K562 (cell line): ENCODE data around the gene LCN1. TPM values are rescaled to one million over a fixed set of nuclear protein-coding genes. Genes with fewer than 3 reads are reported as not detected.
A peak's percentile ranks its signal among the peaks of the same experiment; 100 is the strongest.

Experiments used
- ATF2 ChIP-seq: sonication (generic); formaldehyde crosslinking; IDR thresholded peaks from 2 replicates; pipeline ENCODE4 v1.8.1; 2022; ENCODE audit warnings: missing genetic modification reagents
- ATF4 ChIP-seq: fragments of 450-650 bp; formaldehyde crosslinking; IDR thresholded peaks from 2 replicates; pipeline ENCODE4 v1.4.0; 2022; ENCODE audit warnings: mild to moderate bottlenecking, moderate library complexity
- ETV6 ChIP-seq, 3 experiments: fragments of 150-350 bp in 1 of 3; sonication (generic) in 1 of 3; formaldehyde crosslinking in 1 of 3; IDR thresholded peaks; 2 replicates each; pipeline versions ENCODE4 v1.6.1 to v1.8.0; 2014 to 2022; ENCODE audit warnings: borderline replicate concordance in 2 of 3, low read depth in 2 of 3, antibody characterized with exemption in 1 of 3, low read length in 1 of 3, mild to moderate bottlenecking in 1 of 3, missing genetic modification reagents in 1 of 3
- HDGF ChIP-seq: fragments of 450-650 bp; IDR thresholded peaks from 2 replicates; pipeline ENCODE4 v1.6.1; 2016
- HEY1 ChIP-seq: fragments of 250-450 bp; sonication (Bioruptor Pico); IDR thresholded peaks from 2 replicates; pipeline ENCODE4 v1.5.0; 2020; ENCODE audit warnings: mild to moderate bottlenecking, moderate library complexity, borderline replicate concordance
- IRF9 ChIP-seq: fragments of 450-650 bp; IDR thresholded peaks from 2 replicates; pipeline ENCODE4 v1.6.1; 2016; ENCODE audit warnings: missing biosample characterization, missing genetic modification characterization
- KDM5B ChIP-seq: fragments of 200-600 bp; sonication (generic); IDR thresholded peaks from 2 replicates; pipeline ENCODE4 v1.6.1; 2012; ENCODE audit warnings: low read depth, mild to moderate bottlenecking, moderate library complexity, low read length, control low read depth, inconsistent platforms; ENCODE audit not compliant: insufficient replicate concordance
- NCOR1 ChIP-seq: fragments of 450-650 bp; IDR thresholded peaks from 2 replicates; pipeline ENCODE4 v1.6.1; 2016; ENCODE audit warnings: mild to moderate bottlenecking, moderate library complexity
- POLR2AphosphoS2 ChIP-seq: IDR thresholded peaks from 2 replicates; pipeline ENCODE4 v1.6.1; 2012; ENCODE audit warnings: low read length, improper control_type of control experiment
- RFX5 ChIP-seq: IDR thresholded peaks from 2 replicates; pipeline ENCODE4 v1.6.1; 2011; ENCODE audit warnings: low read depth, mild to moderate bottlenecking, improper control_type of control experiment, low read length
- TAL1 ChIP-seq: fragments of 450-650 bp; IDR thresholded peaks from 2 replicates; pipeline ENCODE4 v1.6.1; 2016; ENCODE audit warnings: mild to moderate bottlenecking
- TARDBP ChIP-seq: fragments of 450-650 bp; IDR thresholded peaks from 2 replicates; pipeline ENCODE4 v1.6.1; 2016
- THAP12 ChIP-seq: fragments of 250-450 bp; sonication (Bioruptor Pico); IDR thresholded peaks from 2 replicates; pipeline ENCODE4 v1.9.0; 2021; ENCODE audit warnings: mild to moderate bottlenecking, inconsistent platforms
- ZBTB17 ChIP-seq: fragments of 450-650 bp; formaldehyde crosslinking; IDR thresholded peaks from 2 replicates; pipeline ENCODE4 v1.4.0; 2020; ENCODE audit warnings: mild to moderate bottlenecking
- ZBTB2 ChIP-seq: fragments of 450-650 bp; IDR thresholded peaks from 2 replicates; pipeline ENCODE4 v1.6.1; 2016; ENCODE audit warnings: antibody characterized with exemption
- ZC3H11A ChIP-seq: IDR thresholded peaks from 2 replicates; pipeline ENCODE4 v1.6.1; 2012; ENCODE audit warnings: low read depth, low read length, improper control_type of control experiment
- ZNF124 ChIP-seq: sonication (generic); formaldehyde crosslinking; IDR thresholded peaks from 2 replicates; pipeline ENCODE4 v1.8.1; 2022; ENCODE audit warnings: missing genetic modification reagents
- ZNF277 ChIP-seq: fragments of 250-450 bp; sonication (Bioruptor Pico); IDR thresholded peaks from 2 replicates; pipeline ENCODE4 v1.8.0; 2022; ENCODE audit warnings: inconsistent platforms, mild to moderate bottlenecking, moderate library complexity, borderline replicate concordance
- ZNF347 ChIP-seq: fragments of 450-650 bp; formaldehyde crosslinking; IDR thresholded peaks from 2 replicates; pipeline ENCODE4 v1.4.0; 2020; ENCODE audit warnings: low read depth, mild to moderate bottlenecking, moderate library complexity
- ZNF583 ChIP-seq: fragments of 250-450 bp; sonication (Bioruptor Pico); IDR thresholded peaks from 2 replicates; pipeline ENCODE4 v1.4.0; 2020
- polyA plus RNA-seq, 8 experiments: library from polyadenylated mRNA; depleted of rRNA in 4 of 8; stranded (reverse) in 5 of 8; unstranded in 3 of 8; fragments of >200 nt; fragmentation: Nextera tagmentation in 2 of 8; fragmentation: Illumina TruSeq in 1 of 8; extraction: Ambion mirVana in 2 of 8; extraction: Trizol in 1 of 8; gene quantifications; 2 replicates each; pipeline versions ENCODE4 v1.2.1 to v1.2.3, GENCODE V29; 2011 to 2014; ENCODE audit warnings: inconsistent platforms in 1 of 8, missing spikeins in 1 of 8
- total RNA-seq, 7 experiments: library from RNA; depleted of rRNA in 6 of 7; stranded (reverse); fragments of >200 nt in 6 of 7; fragmentation: Illumina TruSeq in 2 of 7; extraction: Trizol in 2 of 7; gene quantifications; 2 replicates each; pipeline versions ENCODE4 v1.2.1 to v1.2.3, GENCODE V29; 2011 to 2021; ENCODE audit warnings: low replicate concordance in 1 of 7

Gene LCN1
- total and polyA plus RNA-seq, 9 of the 15 experiments (the other 6 are each of a cell fraction or from before 2014, with no cell fraction given) = not detected

- TF ChIP-seq HEY1 (CRISPR knock-in tag) (no peak), ZBTB17 (CRISPR knock-in tag) (no peak), ZC3H11A (no peak), IRF9 (tag) (no peak), ATF2 (no peak), ATF4 (CRISPR knock-in tag) (no peak), ZBTB2 (no peak), THAP12 (CRISPR knock-in tag) (peak; percentile 98), ZNF347 (no peak), TAL1 (no peak), ZNF277 (CRISPR knock-in tag) (no peak), ZNF124 (no peak), RFX5 (no peak), NCOR1 (peak; percentile 41; the same call in 1 of the 2 replicates), POLR2AphosphoS2 (peak; percentile 45; the same call in 1 of the 2 replicates), HDGF (no peak), TARDBP (peak; percentile 64; the same call in 1 of the 2 replicates), ETV6 (IDR thresholded peaks at IDR 0.05; ENCODE audit: borderline replicate concordance in 1 of 2, low read depth in 2 of 2, low read length in 1 of 2) (no peak), ETV6 (CRISPR knock-in tag; IDR thresholded peaks at IDR 0.05; ENCODE audit: borderline replicate concordance) (no peak; the same call in 1 of the 2 replicates), KDM5B (peak; percentile 63), ZNF583 (no peak)
These were observed 20.5 kb upstream of the LCN1 start, which contains the start of gene MRPS2 (continued) for GRCh38 chr9:135500525-135501260.
